NCI-H2227 treated with DMSO at 0.1 percent for 48 hours (cell line): ENCODE results near the gene ALG11.

Experiments used
- DNase-seq: peaks from one replicate; lab custom pipeline; 2025; lab: John Stamatoyannopoulos, UW

Gene ALG11

GRCh38 chr13:51997186-51997585 is 15.0 kb upstream of the ALG11 start:
- DNase-seq = no peak

- no peak for DNase-seq
Observed at GRCh38 chr13:51997641-51998330, 14.4 kb upstream of the ALG11 start.

- no peak for DNase-seq
Observed at GRCh38 chr13:51998723-51999509, 13.3 kb upstream of the ALG11 start.

GRCh38 chr13:51999510-51999911 is 12.7 kb upstream of the ALG11 start:
- no peak for DNase-seq

GRCh38 chr13:51999921-52000320 is 12.3 kb upstream of the ALG11 start:
- no peak for DNase-seq

GRCh38 chr13:52001120-52001731 is 11.0 kb upstream of the ALG11 start:
- peak; percentile 12 for DNase-seq

- DNase-seq = no peak
Observed at GRCh38 chr13:52002361-52002760, 9.8 kb upstream of the ALG11 start.

- no peak for DNase-seq
Observed at GRCh38 chr13:52003541-52003940, 8.7 kb upstream of the ALG11 start.

- no peak for DNase-seq
Observed at GRCh38 chr13:52004511-52005170, 7.6 kb upstream of the ALG11 start.

- DNase-seq = no peak
Observed at GRCh38 chr13:52005841-52006522, 6.2 kb upstream of the ALG11 start.

- no peak for DNase-seq
Observed at GRCh38 chr13:52006523-52007245, 5.5 kb upstream of the ALG11 start.

- no peak for DNase-seq
Observed at GRCh38 chr13:52009946-52010345, 2.3 kb upstream of the ALG11 start.

GRCh38 chr13:52010890-52011631 is 1.1 kb upstream of the ALG11 start, which contains the start of gene ATP7B:
Gene ATP7B, minus strand, starts transcription at chr13:52011450. Its CDS starts 113 bp downstream, at chr13:52011337.
- DNase-seq = peak; percentile 15

- DNase-seq = no peak
Observed at GRCh38 chr13:52012512-52012836, 276 bp downstream of the ALG11 start.

GRCh38 chr13:52016296-52016695 is 4.1 kb downstream of the ALG11 start:
- no peak for DNase-seq

- no peak for DNase-seq
Observed at GRCh38 chr13:52020191-52020590, 8.0 kb downstream of the ALG11 start.

GRCh38 chr13:52022356-52022755 is 10.2 kb downstream of the ALG11 start:
- DNase-seq = no peak

- no peak for DNase-seq
Observed at GRCh38 chr13:52024481-52024880, 12.3 kb downstream of the ALG11 start, which contains the start of gene UTP14C. Gene UTP14C, plus strand, starts transcription at chr13:52024691. Its CDS starts 4,114 bp downstream, at chr13:52028805.

- no peak for DNase-seq
Observed at GRCh38 chr13:52025475-52026245, 13.5 kb downstream of the ALG11 start.

GRCh38 chr13:52026246-52026626 is 14.0 kb downstream of the ALG11 start:
- DNase-seq = no peak
